ENCODE results near the gene MUC5AC. TPM values are rescaled to one million over a fixed set of nuclear protein-coding genes. Genes with fewer than 3 reads are reported as not detected.

The MUC5AC gene
- total and polyA plus RNA-seq, 4 donors, result not detected

DNA sequence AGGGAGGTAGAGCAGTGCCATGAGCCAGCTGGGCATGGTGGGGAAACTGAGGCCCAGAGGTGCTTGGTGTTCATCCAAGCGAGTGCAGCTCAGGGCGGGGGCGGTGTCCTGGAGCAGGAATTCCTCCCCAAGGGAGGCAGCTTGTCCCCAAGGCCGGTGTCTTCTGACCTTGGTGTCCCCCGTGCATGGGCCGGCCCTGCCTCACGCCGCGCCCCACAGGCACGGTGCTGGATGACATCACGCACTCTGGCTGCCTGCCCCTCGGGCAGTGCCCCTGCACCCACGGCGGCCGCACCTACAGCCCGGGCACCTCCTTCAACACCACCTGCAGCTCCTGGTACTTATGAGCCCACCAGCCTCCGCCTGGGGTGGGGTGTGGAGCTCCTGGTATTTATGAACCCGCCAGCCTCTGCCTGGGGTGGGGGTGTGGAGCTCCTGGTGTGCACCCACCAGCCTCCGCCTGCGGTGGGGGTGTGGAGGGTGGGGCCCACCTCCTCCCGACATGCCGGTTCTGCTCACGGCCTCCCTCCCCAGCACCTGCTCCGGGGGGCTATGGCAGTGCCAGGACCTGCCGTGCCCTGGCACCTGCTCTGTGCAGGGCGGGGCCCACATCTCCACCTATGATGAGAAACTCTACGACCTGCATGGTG, 71.8 kb downstream of the MUC5AC start (continued):
- TF ChIP-seq ZBTB33 (IDR thresholded peaks at IDR 0.05), result no peak
- TF ChIP-seq JUND (IDR thresholded peaks at IDR 0.05), result no peak
- TF ChIP-seq GABPA (IDR thresholded peaks at IDR 0.05 in 1 of 2, conservative IDR thresholded peaks at IDR 0.05 in 1 of 2), result no peak
- no peak for TF ChIP-seq HNF4A (conservative IDR thresholded peaks at IDR 0.05)

- DNase-seq (ENCODE audit: low spot score), result no peak
- Histone ChIP-seq H3K27me3 (ENCODE audit: control insufficient read depth in 4 of 4, insufficient read depth in 4 of 4, low read length in 3 of 4) (no peaks in the 10 kb centered on the region), H3K9me3 (ENCODE audit: control insufficient read depth in 4 of 4, low read length in 3 of 4) (no peaks in the 10 kb centered on the region), H3K4me3 (ENCODE audit: low read depth in 1 of 3, low read length in 3 of 3) (no peak overlapping the region), H3K36me3 (ENCODE audit: control insufficient read depth in 4 of 4, insufficient read depth in 3 of 4, low read depth in 1 of 4, low read length in 3 of 4) (no peaks in the 10 kb centered on the region), H3K9ac (ENCODE audit: low read depth in 1 of 2, low read length in 2 of 2) (no peak overlapping the region), H3K4me1 (ENCODE audit: control insufficient read depth in 4 of 4, insufficient read depth in 4 of 4, low read length in 3 of 4) (no peaks in the 10 kb centered on the region), H3K27ac (ENCODE audit: low read depth in 1 of 2, low read length in 2 of 2) (no peak overlapping the region)
- TF ChIP-seq ATF3 (IDR thresholded peaks at IDR 0.05), result no peak
- no peak for TF ChIP-seq FOXA2 (IDR thresholded peaks at IDR 0.05)
- no peak for TF ChIP-seq ZBTB33 (IDR thresholded peaks at IDR 0.05)
- no peak for TF ChIP-seq NR2F2 (IDR thresholded peaks at IDR 0.05)
- no peak for TF ChIP-seq HNF4A (conservative IDR thresholded peaks at IDR 0.05)
- TF ChIP-seq FOXA1 (IDR thresholded peaks at IDR 0.05), result no peak
- TF ChIP-seq HNF4G (IDR thresholded peaks at IDR 0.05), result no peak
- no peak for TF ChIP-seq EGR1 (IDR thresholded peaks at IDR 0.05; ENCODE audit: low read depth in 2 of 2)
- no peak for TF ChIP-seq JUND (IDR thresholded peaks at IDR 0.05)
- TF ChIP-seq RAD21 (IDR thresholded peaks at IDR 0.05), result no peak
- TF ChIP-seq, protein P1, sequence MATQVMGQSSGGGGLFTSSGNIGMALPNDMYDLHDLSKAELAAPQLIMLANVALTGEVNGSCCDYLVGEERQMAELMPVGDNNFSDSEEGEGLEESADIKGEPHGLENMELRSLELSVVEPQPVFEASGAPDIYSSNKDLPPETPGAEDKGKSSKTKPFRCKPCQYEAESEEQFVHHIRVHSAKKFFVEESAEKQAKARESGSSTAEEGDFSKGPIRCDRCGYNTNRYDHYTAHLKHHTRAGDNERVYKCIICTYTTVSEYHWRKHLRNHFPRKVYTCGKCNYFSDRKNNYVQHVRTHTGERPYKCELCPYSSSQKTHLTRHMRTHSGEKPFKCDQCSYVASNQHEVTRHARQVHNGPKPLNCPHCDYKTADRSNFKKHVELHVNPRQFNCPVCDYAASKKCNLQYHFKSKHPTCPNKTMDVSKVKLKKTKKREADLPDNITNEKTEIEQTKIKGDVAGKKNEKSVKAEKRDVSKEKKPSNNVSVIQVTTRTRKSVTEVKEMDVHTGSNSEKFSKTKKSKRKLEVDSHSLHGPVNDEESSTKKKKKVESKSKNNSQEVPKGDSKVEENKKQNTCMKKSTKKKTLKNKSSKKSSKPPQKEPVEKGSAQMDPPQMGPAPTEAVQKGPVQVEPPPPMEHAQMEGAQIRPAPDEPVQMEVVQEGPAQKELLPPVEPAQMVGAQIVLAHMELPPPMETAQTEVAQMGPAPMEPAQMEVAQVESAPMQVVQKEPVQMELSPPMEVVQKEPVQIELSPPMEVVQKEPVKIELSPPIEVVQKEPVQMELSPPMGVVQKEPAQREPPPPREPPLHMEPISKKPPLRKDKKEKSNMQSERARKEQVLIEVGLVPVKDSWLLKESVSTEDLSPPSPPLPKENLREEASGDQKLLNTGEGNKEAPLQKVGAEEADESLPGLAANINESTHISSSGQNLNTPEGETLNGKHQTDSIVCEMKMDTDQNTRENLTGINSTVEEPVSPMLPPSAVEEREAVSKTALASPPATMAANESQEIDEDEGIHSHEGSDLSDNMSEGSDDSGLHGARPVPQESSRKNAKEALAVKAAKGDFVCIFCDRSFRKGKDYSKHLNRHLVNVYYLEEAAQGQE (IDR thresholded peaks at IDR 0.05), result no peak
- TF ChIP-seq MAX (IDR thresholded peaks at IDR 0.05), result no peak
- no peak for TF ChIP-seq TAF1 (conservative IDR thresholded peaks at IDR 0.05)
- no peak for TF ChIP-seq CTCF (IDR thresholded peaks at IDR 0.05; ENCODE audit: low read depth, low read length, missing input control)
- no peak for TF ChIP-seq GABPA (IDR thresholded peaks at IDR 0.05 in 1 of 2, conservative IDR thresholded peaks at IDR 0.05 in 1 of 2)
- no peak for TF ChIP-seq YY1 (IDR thresholded peaks at IDR 0.05)
- no peak for TF ChIP-seq RXRA (IDR thresholded peaks at IDR 0.05)
- TF ChIP-seq SP1 (IDR thresholded peaks at IDR 0.05), result no peak
- WGBS, result 84% methylated on average over 5 of the region's 5 CpGs
These were observed 72.3 kb downstream of the MUC5AC start for GRCh38 chr11:1230121-1230455.
